ACHN (cell line): ENCODE data around the gene OSBPL8.

ENCODE experiments used
- DNase-seq: peaks from one replicate; pipeline ENCODE4 v3.0.0-alpha.2; 2015
- in situ Hi-C: cut with HindIII; loops from 2 replicates; pipeline ENCODE4 v1.10.0; 2017; ENCODE audit warnings: low sequenced_read_pairs, low pct_ligation_motif_present, low pct_unique_long_range_greater_than_20kb

Gene OSBPL8

DNA sequence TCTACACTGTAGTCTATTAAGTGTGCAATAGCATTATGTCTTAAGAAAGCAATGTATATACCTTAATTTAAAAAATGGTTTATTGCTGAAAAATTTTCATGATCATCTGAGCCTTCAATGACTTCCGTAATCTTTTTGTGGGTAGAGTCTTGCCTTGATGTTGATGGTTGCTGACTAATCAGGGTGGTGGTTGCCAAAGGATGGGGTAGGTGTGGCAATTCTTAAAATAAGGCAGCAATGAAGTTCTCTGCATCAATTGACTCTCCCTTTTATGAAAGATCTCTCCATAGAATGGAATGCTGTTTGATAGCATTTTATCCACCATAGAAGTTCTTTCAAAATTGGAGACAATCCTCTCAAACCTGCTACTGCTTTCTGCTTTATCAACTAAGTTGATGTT lies 252.5 kb downstream of the OSBPL8 start:
- no peak for DNase-seq

DNA sequence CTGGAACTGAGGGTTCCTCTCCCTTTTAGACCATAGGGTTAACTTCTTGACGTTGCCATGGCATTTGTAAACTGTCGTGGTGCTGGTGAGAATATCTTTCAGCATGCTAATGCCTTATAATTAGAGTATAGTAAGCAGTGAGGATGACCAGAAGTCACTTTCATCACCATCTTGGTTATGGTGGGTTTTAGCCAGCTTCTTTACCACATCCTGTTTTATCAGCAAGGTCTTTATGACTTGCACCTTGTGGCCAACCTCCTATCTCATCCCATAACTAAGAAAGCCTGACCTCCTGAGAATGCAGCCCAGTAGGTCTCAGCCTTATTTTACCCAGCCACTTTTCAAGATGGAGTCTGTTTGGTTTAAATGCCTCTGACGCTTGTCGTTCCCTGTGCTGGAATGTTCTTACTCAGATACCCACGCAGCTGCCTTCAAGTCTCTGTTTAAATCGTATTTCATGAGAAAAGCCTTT lies 255.5 kb downstream of the OSBPL8 start:
- DNase-seq, result no peak
- in situ Hi-C loops, result no loop called here

More for the DNA sequence above, 252.5 kb downstream of the OSBPL8 start:
- in situ Hi-C loops, result no loop called here

GRCh38 chr12:76303365-76303764 lies 256.2 kb downstream of the OSBPL8 start:
- in situ Hi-C loops, result no loop called here
- no peak for DNase-seq
